Ovary (tissue), 9 donors: ENCODE results near the gene PTPRU. TPM values are rescaled to one million over a fixed set of nuclear protein-coding genes. Genes with fewer than 3 reads are reported as not detected.

ENCODE experiments used
- DNase-seq, 5 donors: peaks; one replicate each; pipeline ENCODE4 v3.0.0-alpha.2; 2019 to 2020
- H3K27ac ChIP-seq, 2 donors: fragments of 200-600 bp; one replicate each; pipeline versions ENCODE4 v1.5.1 to v1.8.0; 2019 to 2022
- H3K27me3 ChIP-seq: fragments of 200-600 bp; one replicate; pipeline ENCODE4 v1.8.0; 2022
- H3K36me3 ChIP-seq: fragments of 200-600 bp; sonication (generic); one replicate; pipeline ENCODE4 v1.5.1; 2019
- H3K4me1 ChIP-seq: one replicate; pipeline ENCODE4 v1.8.1; 2013; ENCODE audit warnings: mild to moderate bottlenecking, moderate library complexity; ENCODE audit not compliant: insufficient read depth
- H3K4me3 ChIP-seq: fragments of 200-600 bp; sonication (generic); one replicate; pipeline ENCODE4 v1.5.1; 2017
- H3K9me3 ChIP-seq, 2 donors: fragments of 200-600 bp in 1 of 2; sonication (generic) in 1 of 2; one replicate each; pipeline versions ENCODE4 v1.5.1 to v1.8.1; 2013 to 2019; ENCODE audit warnings: mild to moderate bottlenecking in 1 of 2, moderate library complexity in 1 of 2
- EP300 ChIP-seq: sonication (generic); formaldehyde crosslinking; IDR thresholded peaks from one replicate; pipeline ENCODE4 v1.6.1; 2017; ENCODE audit warnings: antibody characterized with exemption
- POLR2A ChIP-seq: fragments of 450-650 bp; IDR thresholded peaks from one replicate; pipeline ENCODE4 v1.6.1; 2017; ENCODE audit warnings: antibody characterized with exemption, mild to moderate bottlenecking, moderate library complexity
- WGBS, 3 donors: extraction: QIAGEN DNeasy Blood & Tissue Kit in 1 of 3; methylation state at CpG; one replicate each; pipeline versions ENCODE4 v1.1.5 to v1.1.7; 2013 to 2017; 5-methylcytosine and 5-hydroxymethylcytosine counted together
- intact Hi-C, 4 donors: fragments of 100-400 bp; cut with DNase I; formaldehyde crosslinking; loops; one replicate each; pipeline versions ENCODE4 v1.11.0 to v1.15.1; 2022 to 2023
- polyA plus RNA-seq, 2 donors: library from polyadenylated mRNA; stranded (reverse); fragments of 200-250 nt in 1 of 2; fragments of 350-450 nt in 1 of 2; fragmentation: Illumina TruSeq in 1 of 2; extraction: RNeasy Lipid Tissue Mini Kit (QIAGEN cat#74804) in 1 of 2; gene quantifications; one replicate each; pipeline ENCODE4 v1.2.3, GENCODE V29; 2013 to 2014
- total RNA-seq, 7 donors: library from RNA; depleted of rRNA in 2 of 7; stranded (reverse); fragments of >200 nt in 2 of 7; fragmentation: NEBNext Ultra II Directional in 3 of 7; extraction: Animal tissue kit (Norgen Biotek cat#: 25700) in 3 of 7; gene quantifications; one replicate each; pipeline versions ENCODE4 v1.1.0 to v1.2.4, GENCODE V29; 2016 to 2023
- TF ChIP-seq, protein P1 (sequence below), 3 donors: fragments of 450-650 bp in 2 of 3; fragments of 200-600 bp in 1 of 3; IDR thresholded peaks; one replicate each; pipeline versions ENCODE4 v1.5.1 to v1.8.0; 2016 to 2022; ENCODE audit warnings: antibody characterized with exemption in 3 of 3, mild to moderate bottlenecking in 1 of 3
- donor health status: DM: no; HTN: no; CAD: no; lungs with moderate emphysema.
- donor health status: DM: no; HTN: no; CAD: no.
- donor health status: Bipolar disorder and iron deficiency.
- donor health status: DM: yes; HTN: yes; CAD: no.
- donor health status: DM: no; HTN: no; CAD: no.
- donor health status: DM: yes; HTN: yes; CAD: no.

PTPRU gene
- total and polyA plus RNA-seq, 9 donors: 2.9 to 45.2 (median 29.9) TPM

DNA sequence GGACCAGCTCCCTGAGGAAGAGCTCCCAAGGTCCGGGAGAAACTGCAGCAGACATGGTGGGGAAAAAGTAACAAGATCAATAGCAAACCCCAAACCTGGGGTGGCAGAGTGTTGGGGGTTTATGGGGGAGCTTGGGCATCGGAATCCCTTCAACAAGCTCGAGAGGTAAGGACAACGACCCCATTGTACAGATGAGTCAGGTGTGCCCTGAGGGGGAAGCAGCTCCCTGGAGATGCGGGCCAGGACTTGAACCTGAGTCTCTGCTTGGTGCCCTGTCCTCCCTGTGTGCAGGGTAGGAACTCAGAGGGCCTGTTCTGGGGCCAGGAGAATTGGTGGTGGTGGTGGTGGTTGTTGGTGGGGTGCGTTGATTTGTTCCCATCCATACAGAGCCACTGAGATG is 125.4 kb downstream of the PTPRU start:
- Histone ChIP-seq H3K4me3 (no peak overlapping the region), H3K27me3 (no peaks in the 10 kb centered on the region), H3K4me1 (no peaks in the 10 kb centered on the region), H3K36me3 (no peaks in the 10 kb centered on the region), H3K27ac (no peak overlapping the region), H3K9me3 (no peaks in the 10 kb centered on the region)
- DNase-seq: no peak
- 80 to 90% (median 84%) methylated on average over 6 of the region's 6 CpGs for WGBS, 3 donors
- intact Hi-C loops: no loop called here
- no peak for TF ChIP-seq POLR2A
- TF ChIP-seq, protein P1, sequence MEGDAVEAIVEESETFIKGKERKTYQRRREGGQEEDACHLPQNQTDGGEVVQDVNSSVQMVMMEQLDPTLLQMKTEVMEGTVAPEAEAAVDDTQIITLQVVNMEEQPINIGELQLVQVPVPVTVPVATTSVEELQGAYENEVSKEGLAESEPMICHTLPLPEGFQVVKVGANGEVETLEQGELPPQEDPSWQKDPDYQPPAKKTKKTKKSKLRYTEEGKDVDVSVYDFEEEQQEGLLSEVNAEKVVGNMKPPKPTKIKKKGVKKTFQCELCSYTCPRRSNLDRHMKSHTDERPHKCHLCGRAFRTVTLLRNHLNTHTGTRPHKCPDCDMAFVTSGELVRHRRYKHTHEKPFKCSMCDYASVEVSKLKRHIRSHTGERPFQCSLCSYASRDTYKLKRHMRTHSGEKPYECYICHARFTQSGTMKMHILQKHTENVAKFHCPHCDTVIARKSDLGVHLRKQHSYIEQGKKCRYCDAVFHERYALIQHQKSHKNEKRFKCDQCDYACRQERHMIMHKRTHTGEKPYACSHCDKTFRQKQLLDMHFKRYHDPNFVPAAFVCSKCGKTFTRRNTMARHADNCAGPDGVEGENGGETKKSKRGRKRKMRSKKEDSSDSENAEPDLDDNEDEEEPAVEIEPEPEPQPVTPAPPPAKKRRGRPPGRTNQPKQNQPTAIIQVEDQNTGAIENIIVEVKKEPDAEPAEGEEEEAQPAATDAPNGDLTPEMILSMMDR (IDR thresholded peaks at IDR 0.05): no peak
- no peak for TF ChIP-seq EP300

DNA sequence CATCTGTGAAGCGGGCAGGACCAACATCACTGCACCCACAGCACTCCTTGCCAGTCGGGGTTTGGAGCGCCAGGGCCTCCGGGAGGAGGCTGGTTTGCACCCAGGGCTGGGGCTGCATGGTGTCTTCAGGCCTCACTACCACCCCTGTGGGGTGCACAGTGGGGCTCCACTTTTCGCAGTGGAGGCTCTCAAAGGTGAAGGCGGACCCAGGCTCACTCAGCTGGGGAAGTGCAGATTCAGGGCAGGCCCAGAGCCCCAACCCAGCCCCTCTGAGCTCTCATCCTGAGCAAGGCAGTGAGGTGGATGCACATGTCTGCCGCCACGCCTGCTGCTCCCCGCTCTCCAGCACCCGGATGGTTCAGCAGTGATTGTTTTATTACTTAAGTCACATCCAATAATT is 125.8 kb downstream of the PTPRU start:
- no peak for DNase-seq
- Histone ChIP-seq H3K36me3 (no peaks in the 10 kb centered on the region), H3K27me3 (no peaks in the 10 kb centered on the region), H3K9me3 (no peaks in the 10 kb centered on the region), H3K27ac (no peak overlapping the region), H3K4me1 (no peaks in the 10 kb centered on the region), H3K4me3 (no peak overlapping the region)
- 84 to 90% (median 86%) methylated on average over 10 of the region's 10 CpGs for WGBS, 3 donors
- intact Hi-C loops: no loop called here
- TF ChIP-seq POLR2A (no peak), EP300 (no peak)
- TF ChIP-seq, protein P1 (IDR thresholded peaks at IDR 0.05): no peak

DNA sequence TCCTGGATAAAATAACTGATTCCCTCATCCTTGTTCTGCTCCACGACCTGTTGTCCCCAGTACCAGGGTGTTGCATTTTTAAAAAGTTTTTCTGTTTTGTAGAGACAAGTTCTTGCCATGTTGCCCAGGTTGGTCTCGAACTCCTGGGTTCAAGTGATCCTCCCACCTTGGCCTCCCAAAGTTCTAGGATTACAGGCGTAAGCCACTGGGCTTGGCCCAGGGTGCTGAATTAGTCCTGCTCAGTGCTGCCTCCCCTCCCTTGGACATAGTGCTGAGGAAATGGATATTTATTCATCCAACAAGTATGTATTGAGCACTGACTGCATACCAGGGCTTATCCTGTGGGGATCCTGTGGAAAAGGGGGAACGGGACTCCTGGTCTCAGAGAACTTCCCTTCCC is 126.4 kb downstream of the PTPRU start:
- Histone ChIP-seq H3K4me3 (no peak overlapping the region), H3K27me3 (no peaks in the 10 kb centered on the region), H3K27ac (no peak overlapping the region), H3K36me3 (no peaks in the 10 kb centered on the region), H3K4me1 (no peaks in the 10 kb centered on the region), H3K9me3 (no peaks in the 10 kb centered on the region)
- WGBS, 3 donors: 80 to 85% (median 84%) methylated on average over 4 of the region's 4 CpGs
- intact Hi-C loops: no loop called here
- no peak for TF ChIP-seq EP300
- no peak for TF ChIP-seq POLR2A
- TF ChIP-seq, protein P1 (IDR thresholded peaks at IDR 0.05): no peak
- no peak for DNase-seq

DNA sequence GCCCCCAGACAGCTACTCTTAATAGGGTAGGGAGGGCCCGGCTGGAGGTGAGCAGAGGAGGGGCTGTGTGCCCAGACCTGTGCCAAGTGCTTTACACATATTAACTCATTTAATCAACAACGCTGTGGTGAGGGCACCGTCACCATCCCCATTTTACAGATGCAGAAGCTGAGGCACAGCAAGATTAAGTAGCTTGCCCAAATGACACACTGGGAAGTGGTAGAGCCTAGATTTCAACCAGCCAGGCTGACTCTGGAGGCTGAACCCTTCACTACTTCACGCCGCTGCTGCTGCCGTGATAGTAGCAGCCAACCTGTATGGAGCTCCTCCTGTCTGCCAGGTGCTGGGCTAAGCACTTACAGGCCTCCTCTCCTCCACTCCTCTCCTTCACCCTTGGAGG is 127.2 kb downstream of the PTPRU start:
- no peaks in the 10 kb centered on the region for H3K27me3 ChIP-seq
- no peak overlapping the region for H3K27ac ChIP-seq
- no peak overlapping the region for H3K4me3 ChIP-seq
- intact Hi-C loops: no loop called here
- no peaks in the 10 kb centered on the region for H3K36me3 ChIP-seq
- TF ChIP-seq POLR2A: no peak
- TF ChIP-seq EP300: no peak
- TF ChIP-seq, protein P1 (IDR thresholded peaks at IDR 0.05): no peak
- DNase-seq: no peak
- WGBS, 3 donors: 89 to 94% (median 91%) methylated on average over 6 of the region's 6 CpGs
- no peaks in the 10 kb centered on the region for H3K4me1 ChIP-seq
- H3K9me3 ChIP-seq: no peaks in the 10 kb centered on the region
